IPS-18a (cell line): Measurements from ENCODE around the gene DCDC1.

ENCODE experiments used
- H3K27ac ChIP-seq: one replicate; pipeline ENCODE4 v1.5.1; 2013; ENCODE audit warnings: low read length
- H3K27me3 ChIP-seq: one replicate; pipeline ENCODE4 v1.6.1; 2013; ENCODE audit warnings: mild to moderate bottlenecking, low read length; ENCODE audit not compliant: control insufficient read depth, insufficient read depth
- H3K36me3 ChIP-seq: one replicate; pipeline ENCODE4 v1.6.1; 2013; ENCODE audit warnings: low read depth, low read length; ENCODE audit not compliant: control insufficient read depth
- H3K4me1 ChIP-seq: one replicate; pipeline ENCODE4 v1.6.1; 2013; ENCODE audit warnings: low read depth, low read length; ENCODE audit not compliant: control insufficient read depth
- H3K4me3 ChIP-seq: one replicate; pipeline ENCODE4 v1.5.1; 2013; ENCODE audit warnings: low read length
- H3K9ac ChIP-seq: one replicate; pipeline ENCODE4 v1.6.1; 2013; ENCODE audit warnings: mild to moderate bottlenecking, low read length, moderate library complexity
- H3K9me3 ChIP-seq: one replicate; pipeline ENCODE4 v1.6.1; 2013; ENCODE audit warnings: low read depth, low read length; ENCODE audit not compliant: control insufficient read depth

Gene DCDC1, protein sequence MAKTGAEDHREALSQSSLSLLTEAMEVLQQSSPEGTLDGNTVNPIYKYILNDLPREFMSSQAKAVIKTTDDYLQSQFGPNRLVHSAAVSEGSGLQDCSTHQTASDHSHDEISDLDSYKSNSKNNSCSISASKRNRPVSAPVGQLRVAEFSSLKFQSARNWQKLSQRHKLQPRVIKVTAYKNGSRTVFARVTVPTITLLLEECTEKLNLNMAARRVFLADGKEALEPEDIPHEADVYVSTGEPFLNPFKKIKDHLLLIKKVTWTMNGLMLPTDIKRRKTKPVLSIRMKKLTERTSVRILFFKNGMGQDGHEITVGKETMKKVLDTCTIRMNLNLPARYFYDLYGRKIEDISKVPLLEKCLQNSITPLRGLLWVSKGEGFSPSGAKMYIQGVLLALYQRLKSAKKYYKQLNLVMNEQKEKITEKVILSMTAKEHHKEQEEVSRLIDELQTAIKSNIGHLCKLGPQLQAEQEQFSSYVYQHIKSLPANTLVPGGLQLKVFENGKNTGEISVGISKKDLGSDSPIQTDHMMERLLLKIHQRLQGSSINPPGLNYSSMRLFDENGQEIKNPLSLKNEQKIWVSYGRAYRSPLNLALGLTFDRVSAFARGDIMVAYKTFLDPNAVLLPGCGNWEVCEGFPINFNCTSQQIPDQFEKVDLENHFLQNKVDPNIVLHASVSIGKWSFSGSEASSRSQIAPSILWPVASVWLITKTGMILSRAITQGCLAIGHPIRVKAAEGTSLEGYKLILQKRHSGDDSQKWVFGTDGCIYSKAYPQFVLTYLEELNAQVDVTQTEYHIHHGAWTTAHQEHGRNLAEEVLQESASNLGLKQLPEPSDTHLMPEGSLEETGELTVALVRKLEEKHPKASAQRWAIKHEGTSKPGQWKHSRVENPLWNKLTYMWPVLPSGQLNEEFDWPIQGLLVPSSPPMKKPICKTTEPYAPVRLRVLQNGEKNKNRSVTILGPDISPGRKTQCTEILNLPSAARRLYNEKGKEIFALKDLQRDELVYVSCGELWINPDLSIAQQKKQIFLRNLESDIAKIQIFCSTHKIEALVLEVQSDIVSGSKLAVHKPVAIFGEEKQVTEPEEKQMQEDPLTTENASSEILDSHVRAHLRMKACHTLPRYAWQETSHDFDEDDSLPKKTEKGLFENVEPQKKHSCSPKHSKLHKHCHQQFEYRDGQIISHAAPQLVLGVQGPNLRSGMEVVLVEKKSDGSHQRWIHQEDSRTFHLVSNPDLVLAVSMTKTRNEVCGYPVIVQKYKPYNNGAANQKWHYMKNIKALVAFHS (N-terminal part only)

DNA sequence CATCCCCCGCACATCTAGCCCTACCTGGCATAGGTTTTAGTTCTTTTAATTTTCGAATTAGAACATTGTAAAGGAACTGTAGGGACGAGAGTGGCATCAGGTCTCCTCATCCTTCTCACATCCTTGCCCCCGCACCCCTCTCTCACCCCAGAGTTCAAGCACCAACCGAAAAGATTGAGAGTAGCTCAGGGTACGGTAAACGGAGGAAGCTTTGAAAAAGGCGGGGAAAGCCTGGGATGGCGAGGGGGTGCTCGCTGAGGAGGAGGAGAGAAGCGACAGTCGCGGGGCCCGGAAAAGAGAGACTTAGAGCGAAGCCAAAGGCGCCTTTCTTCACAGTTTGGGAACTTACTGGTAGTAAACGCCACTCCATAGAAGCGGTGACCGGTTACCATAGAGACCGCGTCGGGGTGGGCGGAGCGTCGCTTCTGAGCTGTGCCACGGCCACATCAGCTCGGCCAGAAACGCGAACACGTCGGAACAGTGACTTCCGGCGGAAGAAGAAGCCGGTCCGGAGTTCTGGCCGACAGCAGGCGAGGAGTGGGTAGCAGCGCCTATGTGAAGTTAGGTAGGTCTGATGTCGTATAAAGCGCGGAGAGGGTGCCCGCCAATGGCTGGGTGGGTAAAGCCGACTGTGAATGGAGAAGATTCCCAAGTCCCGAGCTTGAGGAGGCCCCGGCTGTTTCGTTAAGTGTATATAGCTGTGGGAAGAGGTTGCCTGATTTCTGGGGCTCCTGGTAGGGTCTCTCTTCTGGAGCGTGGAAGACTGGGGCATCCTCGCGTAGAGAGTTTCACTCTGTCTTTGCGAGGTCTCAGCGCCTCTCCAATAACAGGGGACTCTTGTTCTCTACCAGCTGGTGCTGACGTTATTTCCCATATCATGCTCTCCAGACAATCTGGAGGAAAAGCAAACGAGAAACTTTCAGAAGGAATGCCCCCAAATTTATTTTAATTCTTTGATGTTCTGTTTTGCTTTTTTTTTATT, at the start of gene DCDC1, which contains the start of gene DNAJC24:
TSS of gene DCDC1 (minus strand) at position 392 of the 982 bp plus-strand sequence. CDS start 41,459 bp downstream, outside the sequence.
TSS of gene DNAJC24 (plus strand) at position 513 of the 982 bp plus-strand sequence. CDS start 889 bp downstream, outside the sequence.
- no peaks in the 10 kb centered on the region for H3K9me3 ChIP-seq
- peaks cover 5% of the 10 kb centered on the region for H3K4me1 ChIP-seq
- H3K36me3 ChIP-seq, result no peaks in the 10 kb centered on the region
- peak within 1 kb of the TSS; percentile 84 for H3K9ac ChIP-seq
- H3K27ac ChIP-seq, result peak within 1 kb of the TSS; percentile 67
- H3K4me3 ChIP-seq, result peak within 1 kb of the TSS; percentile 97
- no peaks in the 10 kb centered on the region for H3K27me3 ChIP-seq

DNA sequence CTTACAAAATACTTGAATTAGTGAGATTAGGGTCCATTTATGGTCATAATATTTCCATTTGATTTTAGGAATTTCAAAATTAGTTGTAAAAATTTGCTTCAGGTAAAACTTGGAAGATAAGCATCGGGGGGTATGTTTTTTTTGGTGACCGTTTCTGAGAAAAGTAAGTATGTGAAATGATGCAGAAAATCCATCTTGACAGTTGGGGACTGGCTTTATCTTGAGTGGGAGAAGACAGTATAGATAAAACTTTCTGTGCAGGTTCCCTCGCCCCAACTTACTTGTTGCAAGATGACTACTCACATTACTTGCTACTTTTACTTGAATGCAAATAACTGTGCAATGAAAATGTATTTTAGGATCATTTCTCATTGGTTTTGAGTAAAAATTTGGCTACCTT, 49.6 kb upstream of the DCDC1 start:
- no peaks in the 10 kb centered on the region for H3K9me3 ChIP-seq
- no peaks in the 10 kb centered on the region for H3K36me3 ChIP-seq
- H3K9ac ChIP-seq, result no peak overlapping the region
- H3K27me3 ChIP-seq, result no peaks in the 10 kb centered on the region
- peaks cover 71% of the 10 kb centered on the region for H3K4me1 ChIP-seq
- no peak overlapping the region for H3K4me3 ChIP-seq
- H3K27ac ChIP-seq, result no peak overlapping the region

DNA sequence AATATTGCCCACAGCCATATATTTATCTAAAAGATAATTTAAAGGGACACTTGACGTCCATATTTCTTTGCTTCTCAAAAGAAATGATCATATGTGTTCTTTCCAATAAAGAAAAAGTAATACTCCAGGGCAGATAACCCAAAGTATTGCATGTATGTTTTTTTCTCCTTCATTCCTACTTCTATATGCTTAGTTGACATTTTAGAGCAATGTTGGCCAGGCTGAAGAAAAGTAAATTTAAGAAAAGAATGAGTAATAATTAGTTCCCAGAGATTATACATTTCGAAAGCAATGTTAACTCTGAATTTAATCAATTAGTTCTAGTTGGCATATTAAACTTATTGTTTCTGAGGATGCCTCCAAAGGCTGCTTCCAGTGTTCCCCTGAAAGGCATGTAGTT, 48.3 kb upstream of the DCDC1 start:
- Histone ChIP-seq H3K27ac (no peak overlapping the region), H3K4me1 (peaks cover 66% of the 10 kb centered on the region), H3K27me3 (no peaks in the 10 kb centered on the region)

DNA sequence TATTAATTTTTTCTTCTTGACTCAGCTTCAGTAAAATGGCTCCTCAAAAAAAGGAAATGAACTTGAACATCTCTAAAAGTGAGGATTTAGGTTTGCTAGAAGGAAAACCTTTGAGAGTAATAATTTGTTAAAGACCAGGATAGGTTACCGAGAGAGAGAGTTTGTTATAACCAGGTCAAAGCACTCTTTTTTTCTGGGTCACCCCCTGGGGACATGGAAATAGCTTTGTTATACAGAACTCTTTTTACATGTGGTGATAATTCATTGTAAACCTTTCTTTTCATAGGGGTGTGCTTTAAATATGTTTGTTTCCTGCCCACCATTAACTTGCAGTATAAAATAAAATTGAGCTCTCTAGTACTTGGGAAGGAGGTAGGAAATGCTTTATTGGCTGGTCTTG, 47.8 kb upstream of the DCDC1 start:
- Histone ChIP-seq H3K9ac (no peak overlapping the region), H3K4me3 (peak overlapping the region; percentile 3), H3K9me3 (no peaks in the 10 kb centered on the region), H3K4me1 (peaks cover 61% of the 10 kb centered on the region), H3K27me3 (no peaks in the 10 kb centered on the region), H3K27ac (no peak overlapping the region), H3K36me3 (no peaks in the 10 kb centered on the region)

More for the DNA sequence above, 48.3 kb upstream of the DCDC1 start:
- Histone ChIP-seq H3K9me3 (no peaks in the 10 kb centered on the region), H3K9ac (no peak overlapping the region), H3K36me3 (no peaks in the 10 kb centered on the region), H3K4me3 (peak overlapping the region; percentile 3)

DNA sequence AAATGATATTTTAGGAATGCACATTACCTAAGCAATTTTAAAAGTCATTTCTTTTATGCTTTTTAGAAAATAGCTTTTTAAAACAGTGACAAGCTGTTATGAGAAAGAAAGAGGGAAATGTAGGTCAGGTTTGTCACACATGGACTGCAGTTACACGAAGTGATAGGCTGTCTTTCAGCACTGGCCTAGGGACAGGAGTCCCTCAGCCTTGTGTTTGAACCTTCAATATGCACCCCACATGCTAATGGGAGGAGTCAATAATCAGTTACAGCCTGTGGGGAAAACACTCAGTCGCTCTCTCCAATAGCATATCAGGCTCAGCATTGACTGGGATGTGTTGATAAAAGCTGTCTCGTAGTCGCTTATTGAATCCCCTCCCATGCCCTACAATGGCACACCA, 45.9 kb upstream of the DCDC1 start:
- peaks cover 42% of the 10 kb centered on the region for H3K4me1 ChIP-seq
- no peaks in the 10 kb centered on the region for H3K36me3 ChIP-seq
- H3K4me3 ChIP-seq, result no peak overlapping the region

DNA sequence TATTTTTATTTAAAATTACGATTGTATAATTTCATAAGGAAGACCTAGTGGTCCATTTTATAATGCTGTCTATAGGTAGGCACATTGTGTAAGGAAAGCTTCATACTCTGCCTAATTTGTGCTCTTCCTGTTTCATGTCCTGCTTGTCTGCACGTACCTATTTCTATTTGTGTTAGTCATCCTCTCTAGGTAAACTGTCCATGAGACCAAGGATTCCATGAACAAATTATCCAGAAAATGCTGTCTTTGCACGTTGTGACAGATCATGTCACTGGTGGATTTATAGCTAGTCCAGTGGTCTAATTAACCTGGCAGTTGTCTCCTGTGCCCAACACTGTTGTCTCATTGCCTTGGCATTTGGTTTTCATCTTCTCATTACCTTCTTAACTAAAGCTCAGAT, 44.8 kb upstream of the DCDC1 start:
- Histone ChIP-seq H3K4me3 (no peak overlapping the region), H3K36me3 (no peaks in the 10 kb centered on the region), H3K9me3 (no peaks in the 10 kb centered on the region), H3K4me1 (peaks cover 31% of the 10 kb centered on the region), H3K9ac (no peak overlapping the region), H3K27me3 (no peaks in the 10 kb centered on the region), H3K27ac (no peak overlapping the region)

More for the DNA sequence above, 45.9 kb upstream of the DCDC1 start:
- H3K27ac ChIP-seq, result no peak overlapping the region
- H3K27me3 ChIP-seq, result no peaks in the 10 kb centered on the region
- H3K9ac ChIP-seq, result no peak overlapping the region
- H3K9me3 ChIP-seq, result no peaks in the 10 kb centered on the region

DNA sequence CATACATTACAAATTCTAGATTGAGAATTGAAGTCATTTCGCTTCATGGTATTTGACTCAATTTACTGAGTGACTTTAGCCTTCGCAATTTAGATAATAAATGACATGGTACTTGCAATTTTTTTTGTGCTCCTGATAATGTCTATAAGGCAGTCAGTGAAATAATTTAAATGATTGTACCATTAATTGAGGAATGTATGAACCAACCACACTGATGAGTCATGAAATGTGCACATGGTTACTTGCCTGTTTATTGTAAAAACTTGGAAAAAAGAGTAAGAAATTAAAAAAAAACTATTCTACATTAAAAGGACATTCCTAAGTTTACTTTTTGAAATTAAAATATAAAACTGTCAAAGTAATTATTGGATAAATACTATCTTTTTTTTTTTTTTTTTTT, 43.4 kb upstream of the DCDC1 start:
- no peaks in the 10 kb centered on the region for H3K27me3 ChIP-seq
- H3K4me1 ChIP-seq, result peaks cover 17% of the 10 kb centered on the region
- H3K27ac ChIP-seq, result no peak overlapping the region
- no peaks in the 10 kb centered on the region for H3K36me3 ChIP-seq
- no peak overlapping the region for H3K9ac ChIP-seq
- H3K9me3 ChIP-seq, result no peaks in the 10 kb centered on the region
- H3K4me3 ChIP-seq, result no peak overlapping the region

DNA sequence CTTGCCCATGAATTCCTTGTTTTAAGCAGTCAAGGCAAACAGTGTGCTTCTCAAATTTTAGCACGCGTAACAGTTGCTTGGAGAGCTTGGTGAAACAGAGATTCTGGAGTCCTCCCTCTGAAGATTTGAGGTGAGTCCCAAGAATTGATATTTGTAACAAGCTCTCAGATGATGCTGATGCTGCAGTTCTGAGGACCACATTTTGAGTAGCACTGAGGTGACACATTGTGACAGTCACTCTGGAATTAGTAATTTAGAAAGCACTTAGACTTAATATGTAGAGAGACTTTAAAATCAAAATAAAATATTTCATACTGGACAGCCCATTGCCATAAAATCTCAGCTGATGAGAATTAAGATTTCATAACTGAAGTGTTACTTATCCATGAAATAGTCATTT, 38.7 kb upstream of the DCDC1 start:
- H3K9me3 ChIP-seq, result no peaks in the 10 kb centered on the region
- H3K27me3 ChIP-seq, result no peaks in the 10 kb centered on the region
- H3K4me3 ChIP-seq, result no peak overlapping the region
- no peaks in the 10 kb centered on the region for H3K36me3 ChIP-seq
- H3K27ac ChIP-seq, result no peak overlapping the region
- H3K4me1 ChIP-seq, result no peaks in the 10 kb centered on the region
- H3K9ac ChIP-seq, result no peak overlapping the region

DNA sequence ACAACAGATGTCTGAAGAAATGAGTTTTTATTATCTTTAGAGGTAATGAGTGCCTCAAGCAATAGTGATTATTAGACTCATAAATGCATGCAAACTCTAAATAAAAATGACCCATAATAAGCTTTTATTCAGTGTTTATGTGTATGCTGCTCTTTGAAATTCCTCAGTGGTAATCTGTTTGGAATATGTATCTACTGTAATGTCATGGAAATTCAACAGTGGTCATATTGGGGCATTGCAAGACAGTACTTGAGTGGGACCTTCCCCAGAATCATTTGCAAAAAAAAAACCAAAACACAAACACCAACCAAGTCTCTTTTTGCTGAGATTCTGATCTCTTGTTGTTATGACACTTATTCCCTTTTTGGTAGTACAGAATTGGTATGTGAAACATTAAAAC, 35.1 kb upstream of the DCDC1 start:
- no peak overlapping the region for H3K27ac ChIP-seq
- no peaks in the 10 kb centered on the region for H3K9me3 ChIP-seq
- H3K36me3 ChIP-seq, result no peaks in the 10 kb centered on the region
- H3K9ac ChIP-seq, result no peak overlapping the region
- H3K4me3 ChIP-seq, result no peak overlapping the region
- H3K4me1 ChIP-seq, result no peaks in the 10 kb centered on the region
- H3K27me3 ChIP-seq, result no peaks in the 10 kb centered on the region

DNA sequence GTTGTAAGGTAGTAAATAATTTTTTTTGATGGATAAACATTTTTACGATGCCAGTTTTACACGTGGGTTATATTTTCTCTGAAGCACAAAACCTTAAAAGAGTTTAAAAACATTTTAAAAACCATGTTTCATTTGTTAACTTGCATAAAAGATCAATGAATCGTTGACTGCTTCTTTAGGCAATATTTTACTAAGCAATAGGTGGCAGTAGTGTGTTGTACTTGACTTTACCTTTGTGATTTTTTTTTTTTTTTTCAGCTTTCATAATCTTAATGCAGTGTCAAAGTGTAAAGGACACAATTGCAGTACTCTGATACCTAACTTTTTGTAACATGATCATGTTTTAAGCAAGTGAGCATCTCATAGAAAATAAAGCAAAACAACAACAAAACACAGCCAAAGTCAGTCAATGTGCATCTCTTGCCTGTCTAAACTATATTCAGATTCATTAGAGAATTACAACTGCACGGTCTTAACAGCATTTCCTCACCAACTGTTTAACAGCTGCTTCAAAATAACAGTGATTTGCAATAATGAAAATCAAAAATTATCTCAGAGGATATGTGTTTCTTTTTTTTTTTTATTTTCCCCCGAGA, 27.8 kb upstream of the DCDC1 start:
- H3K4me1 ChIP-seq, result no peaks in the 10 kb centered on the region
- H3K27ac ChIP-seq, result no peak overlapping the region
- no peaks in the 10 kb centered on the region for H3K9me3 ChIP-seq
- no peak overlapping the region for H3K4me3 ChIP-seq
- H3K9ac ChIP-seq, result no peak overlapping the region
- no peaks in the 10 kb centered on the region for H3K36me3 ChIP-seq
- H3K27me3 ChIP-seq, result no peaks in the 10 kb centered on the region
